Neutrophil (primary cell): ENCODE measurements around the gene ITPR3.
A peak's percentile ranks its signal among the peaks of the same experiment; 100 is the strongest.

Source experiments
- H3K27ac ChIP-seq: fragments of 200-600 bp; sonication (generic); 2 replicates; pipeline ENCODE4 v1.5.1; 2016; ENCODE audit warnings: mild to moderate bottlenecking, moderate library complexity
- H3K27me3 ChIP-seq: fragments of 200-600 bp; sonication (generic); 2 replicates; pipeline ENCODE4 v1.6.0; 2016; ENCODE audit warnings: mild to moderate bottlenecking
- H3K36me3 ChIP-seq: fragments of 200-600 bp; sonication (generic); 2 replicates; pipeline ENCODE4 v1.5.1; 2017
- H3K4me1 ChIP-seq, 2 experiments: fragments of 200-600 bp in 1 of 2; sonication (generic) in 1 of 2; 1 replicate in 1 of 2; 2 replicates in 1 of 2; pipeline versions ENCODE4 v1.5.1 to v1.6.1; 2013 to 2016; ENCODE audit warnings: low read depth in 1 of 2, low read length in 1 of 2, mild to moderate bottlenecking in 1 of 2, moderate library complexity in 1 of 2; ENCODE audit not compliant: control insufficient read depth in 1 of 2, insufficient read depth in 1 of 2
- H3K4me3 ChIP-seq, 2 experiments: fragments of 200-600 bp in 1 of 2; sonication (generic) in 1 of 2; 1 replicate in 1 of 2; 2 replicates in 1 of 2; pipeline ENCODE4 v1.5.1; 2013 to 2016; ENCODE audit warnings: low read depth in 1 of 2, low read length in 1 of 2, mild to moderate bottlenecking in 1 of 2, moderate library complexity in 1 of 2
- H3K9me3 ChIP-seq: fragments of 200-600 bp; sonication (generic); 2 replicates; pipeline ENCODE4 v1.5.1; 2016
- CTCF ChIP-seq: fragments of 200-600 bp; sonication (generic); IDR thresholded peaks from 2 replicates; pipeline ENCODE4 v1.5.1; 2016; ENCODE audit warnings: antibody characterized with exemption

The ITPR3 gene

GRCh38 chr6:33738879-33739278 lies 117.8 kb downstream of the ITPR3 start:
- no peaks in the 10 kb centered on the region for H3K9me3 ChIP-seq
- no peak overlapping the region for H3K4me3 ChIP-seq
- peaks cover 28 to 30% of the 10 kb centered on the region in 2 experiments for H3K4me1 ChIP-seq
- H3K27ac ChIP-seq: peak overlapping the region; percentile 81
- TF ChIP-seq CTCF: no peak
- H3K27me3 ChIP-seq: no peaks in the 10 kb centered on the region
- H3K36me3 ChIP-seq: no peaks in the 10 kb centered on the region

GRCh38 chr6:33739571-33739970 lies 118.4 kb downstream of the ITPR3 start:
- Histone ChIP-seq H3K27me3 (no peaks in the 10 kb centered on the region), H3K4me3 (peak overlapping the region in 1 of 2 experiments; percentile 19), H3K27ac (peak overlapping the region; percentile 81), H3K9me3 (no peaks in the 10 kb centered on the region), H3K36me3 (no peaks in the 10 kb centered on the region), H3K4me1 (peaks cover 35 to 37% of the 10 kb centered on the region in 2 experiments)
- TF ChIP-seq CTCF: no peak

GRCh38 chr6:33740204-33740608 lies 119.1 kb downstream of the ITPR3 start:
- Histone ChIP-seq H3K4me3 (peak overlapping the region; percentile 19 to 21), H3K36me3 (no peaks in the 10 kb centered on the region), H3K27me3 (no peaks in the 10 kb centered on the region), H3K9me3 (no peaks in the 10 kb centered on the region), H3K4me1 (peaks cover 39 to 40% of the 10 kb centered on the region in 2 experiments), H3K27ac (peak overlapping the region; percentile 81)
- no peak for TF ChIP-seq CTCF

GRCh38 chr6:33740794-33741193 lies 119.7 kb downstream of the ITPR3 start:
- no peak for TF ChIP-seq CTCF
- no peak overlapping the region for H3K27ac ChIP-seq
- no peaks in the 10 kb centered on the region for H3K27me3 ChIP-seq
- no peaks in the 10 kb centered on the region for H3K9me3 ChIP-seq
- H3K36me3 ChIP-seq: no peaks in the 10 kb centered on the region
- H3K4me1 ChIP-seq: peaks cover 39 to 40% of the 10 kb centered on the region in 2 experiments
- no peak overlapping the region for H3K4me3 ChIP-seq

- Histone ChIP-seq H3K4me1 (peaks cover 39 to 40% of the 10 kb centered on the region in 2 experiments), H3K9me3 (no peaks in the 10 kb centered on the region), H3K36me3 (no peaks in the 10 kb centered on the region), H3K4me3 (no peak overlapping the region), H3K27ac (no peak overlapping the region), H3K27me3 (no peaks in the 10 kb centered on the region)
- no peak for TF ChIP-seq CTCF
Observed at GRCh38 chr6:33742092-33742491, 121.0 kb downstream of the ITPR3 start.

GRCh38 chr6:33742837-33743236 lies 121.7 kb downstream of the ITPR3 start:
- Histone ChIP-seq H3K27ac (no peak overlapping the region), H3K27me3 (no peaks in the 10 kb centered on the region), H3K36me3 (no peaks in the 10 kb centered on the region), H3K9me3 (no peaks in the 10 kb centered on the region), H3K4me1 (peaks cover 39 to 40% of the 10 kb centered on the region in 2 experiments), H3K4me3 (no peak overlapping the region)
- no peak for TF ChIP-seq CTCF
